NAMALWA (cell line): Measurements from ENCODE around the gene SF3A2.
A peak's percentile ranks its signal among the peaks of the same experiment; 100 is the strongest.
"Not testable (repeated sequence)": the region's sequence is repeated elsewhere in the genome, so short reads cannot be mapped to it uniquely, and the experiment has no call there.

Source experiments
- DNase-seq: peaks from one replicate; pipeline ENCODE4 v3.0.0-alpha.2; 2015; ENCODE audit warnings: low spot score

SF3A2 gene

GRCh38 chr19:2274931-2275535 is 38.4 kb downstream of the SF3A2 start:
- peak; percentile 54 for DNase-seq

GRCh38 chr19:2275588-2276428 is 39.2 kb downstream of the SF3A2 start:
- DNase-seq = no peak

- DNase-seq = no peak
Measured at GRCh38 chr19:2276429-2276986, 39.9 kb downstream of the SF3A2 start.

GRCh38 chr19:2277138-2277537 is 40.5 kb downstream of the SF3A2 start:
- no peak for DNase-seq

GRCh38 chr19:2278459-2279158 is 42.0 kb downstream of the SF3A2 start:
- no peak for DNase-seq

- no peak for DNase-seq
Measured at GRCh38 chr19:2280633-2281264, 44.1 kb downstream of the SF3A2 start.

GRCh38 chr19:2281265-2282061 is 44.8 kb downstream of the SF3A2 start:
- not testable (repeated sequence) for DNase-seq

GRCh38 chr19:2282062-2282861 is 45.6 kb downstream of the SF3A2 start, which contains the start of gene PEAK3:
PEAK3 (minus strand) TSS chr19:2282175; CDS start chr19:2280931, 1,244 bp downstream.
- DNase-seq = no peak

- no peak for DNase-seq
Measured at GRCh38 chr19:2282862-2283237, 46.2 kb downstream of the SF3A2 start.

- DNase-seq = no peak
Measured at GRCh38 chr19:2283835-2284507, 47.3 kb downstream of the SF3A2 start.

- no peak for DNase-seq
Measured at GRCh38 chr19:2286402-2287140, 49.9 kb downstream of the SF3A2 start.

GRCh38 chr19:2287585-2288337 is 51.1 kb downstream of the SF3A2 start:
- no peak for DNase-seq

GRCh38 chr19:2288338-2288817 is 51.8 kb downstream of the SF3A2 start:
- no peak for DNase-seq

GRCh38 chr19:2288818-2289713 is 52.4 kb downstream of the SF3A2 start:
- no peak for DNase-seq

GRCh38 chr19:2289714-2290435 is 53.3 kb downstream of the SF3A2 start:
- peak; percentile 83 for DNase-seq

- DNase-seq = no peak
Measured at GRCh38 chr19:2290441-2291184, 54.0 kb downstream of the SF3A2 start.
